ENCODE measurements around the gene AGT.

AGT gene

DNA sequence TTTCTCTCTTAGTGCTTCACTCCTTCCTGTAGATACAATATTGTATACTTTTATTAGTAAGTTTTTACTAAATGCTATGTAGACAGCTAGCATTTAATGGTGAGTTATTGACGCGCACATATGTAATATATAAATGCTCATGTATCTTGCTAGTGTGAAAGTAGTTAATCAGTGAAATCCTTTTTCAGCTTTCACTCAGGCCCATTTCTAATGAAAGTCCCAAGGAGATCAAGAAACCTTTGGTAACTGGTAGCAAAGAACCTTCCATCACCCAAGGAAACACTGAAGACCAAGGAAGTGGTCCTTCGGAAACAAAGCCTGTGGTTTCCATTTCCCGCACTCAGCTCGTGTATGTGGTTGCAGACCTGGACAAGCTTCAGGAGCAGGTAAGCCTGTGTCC, 27.2 kb downstream of the AGT start:
- H3K4me3 ChIP-seq (ENCODE audit: low read depth, low read length) = no peak overlapping the region
- TF ChIP-seq CTCF (IDR thresholded peaks at IDR 0.05; ENCODE audit: borderline replicate concordance, insufficient read depth, low read depth, low read length) = no peak

DNA sequence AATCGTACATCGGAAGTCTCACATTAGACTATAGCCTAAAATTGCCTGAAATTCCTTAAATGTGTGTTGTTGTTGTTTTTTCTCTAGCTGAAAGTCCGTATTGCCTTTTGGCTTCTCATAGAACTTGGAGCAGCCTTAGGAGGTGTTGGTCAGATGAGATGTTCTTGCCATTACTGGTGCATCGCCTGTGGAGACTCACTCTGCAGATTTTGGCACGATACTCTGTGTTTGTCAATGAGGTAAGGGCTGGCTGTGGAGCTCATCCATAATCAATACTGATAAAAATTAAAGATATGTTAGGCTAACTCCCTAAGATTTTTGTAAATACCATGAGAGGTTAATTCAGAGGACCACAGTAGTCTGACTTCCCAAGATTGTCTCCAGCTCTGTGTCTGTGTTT, 28.9 kb downstream of the AGT start:
- TF ChIP-seq CTCF (IDR thresholded peaks at IDR 0.05; ENCODE audit: borderline replicate concordance, insufficient read depth, low read depth, low read length) = no peak
- H3K4me3 ChIP-seq (ENCODE audit: low read depth, low read length) = no peak overlapping the region

- TF ChIP-seq CTCF (IDR thresholded peaks at IDR 0.05; ENCODE audit: borderline replicate concordance, insufficient read depth, low read depth, low read length) = no peak
- H3K4me3 ChIP-seq (ENCODE audit: low read depth, low read length) = no peak overlapping the region
Measured at GRCh38 chr1:230684146-230684545, 29.8 kb downstream of the AGT start.

DNA sequence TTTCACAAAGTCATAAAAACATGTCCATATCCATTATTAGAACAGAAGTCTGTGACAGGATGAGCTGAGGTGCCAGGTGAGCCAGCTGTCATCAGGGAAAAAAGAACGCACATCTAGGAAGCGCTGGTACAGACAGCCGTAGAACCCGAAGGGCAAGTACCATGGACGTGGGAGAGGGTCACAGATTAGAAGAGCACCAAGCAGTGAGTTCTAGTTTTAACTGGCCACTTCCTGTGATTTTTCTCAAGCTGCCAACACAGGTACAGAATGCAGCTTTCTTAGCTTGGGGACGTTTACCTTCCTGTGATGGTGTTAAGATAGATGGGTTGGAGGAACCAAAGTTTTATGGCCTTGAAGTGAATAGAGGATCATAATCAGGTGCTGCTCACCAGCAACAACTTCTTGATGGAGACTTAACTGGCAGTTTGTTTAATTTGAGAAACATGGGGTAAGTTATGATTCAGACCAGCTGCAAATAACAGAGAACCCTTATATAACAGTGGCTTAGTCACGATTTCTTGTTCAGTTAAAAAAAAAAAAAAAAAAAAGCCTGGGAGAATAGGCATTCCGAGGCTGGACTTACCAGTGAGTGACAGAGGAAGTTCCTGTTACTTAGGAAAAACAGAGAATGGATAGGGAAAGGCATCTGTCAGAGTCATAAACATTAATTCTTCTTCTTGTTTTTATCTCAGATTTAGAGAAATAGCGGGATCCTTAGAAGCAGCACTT, 30.9 kb downstream of the AGT start:
- no peak for TF ChIP-seq CTCF (IDR thresholded peaks at IDR 0.05; ENCODE audit: borderline replicate concordance, insufficient read depth, low read depth, low read length)
- no peak overlapping the region for H3K4me3 ChIP-seq (ENCODE audit: low read depth, low read length)

DNA sequence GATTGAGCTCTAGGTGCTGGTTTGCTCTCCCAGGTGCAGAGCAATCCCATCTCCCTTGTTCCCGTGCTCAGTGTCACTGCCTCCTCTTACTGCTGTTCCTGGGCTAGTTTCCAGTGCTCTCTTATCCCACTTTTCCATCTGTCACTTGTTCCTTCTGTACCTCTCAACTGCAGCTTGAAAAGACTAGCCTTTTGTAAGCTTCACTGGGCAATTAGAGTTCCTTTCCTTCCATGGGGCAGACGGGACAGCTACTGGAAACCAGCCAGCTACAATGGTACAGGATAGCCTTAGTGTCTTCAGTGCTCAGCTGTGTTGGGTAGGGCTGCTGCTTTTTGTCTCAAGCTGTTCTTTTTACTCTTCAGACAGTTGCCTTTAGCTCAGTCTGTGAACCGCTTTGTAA, 31.6 kb downstream of the AGT start:
- no peak overlapping the region for H3K4me3 ChIP-seq (ENCODE audit: low read depth, low read length)
- no peak for TF ChIP-seq CTCF (IDR thresholded peaks at IDR 0.05; ENCODE audit: borderline replicate concordance, insufficient read depth, low read depth, low read length)

DNA sequence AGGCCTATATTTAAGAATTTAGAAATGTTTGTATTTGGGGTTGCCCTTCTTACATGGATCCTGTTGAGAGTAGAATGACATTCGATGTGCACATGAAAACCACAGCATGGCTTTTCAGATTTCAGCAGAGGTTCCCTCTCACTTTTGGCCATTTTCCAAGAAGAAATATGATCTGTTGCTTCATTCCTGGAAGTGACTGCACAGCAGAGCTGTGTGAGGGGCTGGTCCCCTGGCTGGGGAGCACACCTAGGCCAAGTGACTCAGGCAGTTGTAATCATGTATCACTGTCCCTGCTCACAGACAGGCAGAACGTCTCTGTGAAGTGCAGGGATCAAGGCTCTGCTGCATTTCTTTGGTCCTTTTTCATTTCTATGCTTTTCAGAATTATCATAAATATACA, 32.3 kb downstream of the AGT start:
- TF ChIP-seq CTCF (IDR thresholded peaks at IDR 0.05; ENCODE audit: borderline replicate concordance, insufficient read depth, low read depth, low read length) = no peak
- no peak overlapping the region for H3K4me3 ChIP-seq (ENCODE audit: low read depth, low read length)

DNA sequence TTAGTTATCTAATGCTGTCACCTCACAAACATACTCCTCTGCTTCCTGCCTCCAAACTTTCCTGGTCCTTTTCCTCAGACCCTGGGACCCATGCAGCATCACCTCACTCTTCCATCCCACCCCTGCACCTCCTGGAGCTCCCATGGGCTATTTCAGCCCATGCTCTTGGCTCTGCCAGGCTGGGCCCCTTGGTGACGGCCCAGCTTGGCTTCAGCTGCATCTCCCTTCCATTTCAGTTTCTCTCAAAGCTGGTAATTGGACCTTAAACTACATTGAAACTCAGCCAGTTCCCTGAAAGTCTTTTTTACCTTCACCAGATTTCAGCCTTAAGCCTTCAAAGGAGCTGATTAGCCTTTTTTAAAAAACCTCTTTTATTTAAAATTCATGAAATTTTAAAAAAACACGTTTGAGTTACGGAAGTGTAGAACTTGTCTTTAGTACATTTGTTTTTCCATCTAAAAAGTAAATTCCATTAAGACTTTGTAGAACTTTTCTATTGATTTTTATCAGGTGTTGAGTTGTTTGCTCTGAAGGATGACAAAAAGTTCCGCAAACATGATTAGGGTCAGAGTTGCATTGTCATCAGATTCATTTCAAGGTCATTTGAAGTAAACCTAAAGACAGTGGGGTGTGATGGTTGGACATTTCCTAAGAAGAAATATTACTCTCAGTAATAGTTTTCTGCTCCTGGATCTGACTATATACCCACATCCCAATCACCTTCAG, 33.5 kb downstream of the AGT start:
- no peak overlapping the region for H3K4me3 ChIP-seq (ENCODE audit: low read depth, low read length)
- no peak for TF ChIP-seq CTCF (IDR thresholded peaks at IDR 0.05; ENCODE audit: borderline replicate concordance, insufficient read depth, low read depth, low read length)

Measured in GM12875 (cell line).